ELR (cell line): Measurements from ENCODE around the gene CERS3.
"Not testable (repeated sequence)": the region's sequence is repeated elsewhere in the genome, so short reads cannot be mapped to it uniquely, and the experiment has no call there.

Experiments used
- DNase-seq: peaks from one replicate; pipeline ENCODE4 v3.0.0-alpha.2; 2015; ENCODE audit warnings: low read depth

Gene CERS3

DNA sequence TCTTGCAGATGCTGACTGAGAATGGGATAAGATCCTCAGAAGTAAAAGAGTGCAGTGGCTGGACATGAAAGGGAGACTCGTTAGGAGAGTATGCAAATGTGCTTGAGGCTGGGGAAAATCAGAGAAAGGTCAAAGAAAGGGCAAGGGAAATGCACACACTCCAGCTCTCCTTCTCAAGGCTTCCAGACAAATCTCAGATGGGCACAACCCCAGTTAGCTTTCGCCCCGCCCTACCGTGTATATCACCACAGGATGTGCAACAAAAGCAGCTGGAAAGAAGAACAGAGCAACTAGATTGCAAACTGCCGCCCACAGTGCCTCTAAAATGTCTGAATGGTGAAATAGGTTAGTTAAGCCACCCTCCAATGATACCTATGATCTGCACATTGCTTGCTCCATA is 63.9 kb downstream of the CERS3 start:
- DNase-seq: no peak

DNA sequence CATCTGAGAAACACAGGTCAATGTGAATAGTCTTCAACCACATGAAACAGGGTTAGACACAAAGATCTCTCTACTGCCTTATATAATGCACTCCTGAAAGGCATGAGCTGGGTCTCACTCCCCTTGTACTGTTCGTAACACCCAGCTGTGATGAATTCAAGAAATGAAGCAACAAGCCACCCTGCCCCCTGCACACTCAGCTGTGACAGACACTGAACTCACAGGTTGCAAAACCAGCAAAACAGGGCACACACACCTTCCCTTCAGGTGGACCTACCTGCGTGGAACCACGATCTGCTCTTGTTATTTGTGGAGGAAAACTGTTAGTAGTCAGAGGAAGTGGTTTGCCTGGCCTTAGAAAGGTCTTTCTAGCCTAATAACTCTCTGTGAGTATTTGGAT is 64.5 kb downstream of the CERS3 start:
- no peak for DNase-seq

DNA sequence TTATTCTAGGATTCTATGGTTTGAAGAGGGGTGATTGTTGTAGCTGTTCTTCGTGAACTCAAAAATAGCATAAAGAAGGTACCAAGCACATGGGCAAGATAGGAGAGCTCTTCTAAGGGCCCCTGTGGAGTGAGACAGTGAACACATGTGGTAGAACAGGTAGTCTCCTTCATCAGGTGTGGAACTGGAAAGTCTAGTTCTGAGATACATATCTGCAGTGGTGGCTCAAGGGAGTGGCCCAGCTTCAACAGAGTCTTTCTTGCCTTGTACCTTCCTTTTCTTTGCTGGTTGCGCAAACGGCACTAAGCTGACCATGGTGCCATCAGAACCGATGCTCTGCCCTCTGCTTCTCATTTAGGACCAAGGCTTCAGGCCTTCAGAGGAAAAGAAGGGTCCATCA is 65.2 kb downstream of the CERS3 start:
- no peak for DNase-seq

DNA sequence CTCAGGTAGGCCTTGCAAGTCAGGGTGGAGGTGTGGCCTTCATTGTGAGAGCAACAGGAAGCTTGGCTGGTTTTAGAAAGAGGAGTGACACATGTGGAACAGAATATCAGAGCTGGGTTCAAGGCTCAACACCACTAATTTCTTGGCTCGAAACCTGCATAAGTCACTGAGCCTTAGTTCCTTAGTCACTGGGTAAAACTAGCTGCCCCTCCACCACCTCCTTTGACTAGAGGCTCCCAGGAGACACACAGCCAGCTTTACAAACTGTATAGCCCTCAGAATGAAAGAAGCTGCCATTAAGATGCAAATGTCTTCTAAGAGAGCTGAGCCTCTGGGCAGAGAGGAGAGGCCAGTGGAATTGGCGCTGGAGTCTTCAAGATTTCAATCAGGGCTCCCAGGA is 67.7 kb downstream of the CERS3 start:
- DNase-seq: no peak

DNA sequence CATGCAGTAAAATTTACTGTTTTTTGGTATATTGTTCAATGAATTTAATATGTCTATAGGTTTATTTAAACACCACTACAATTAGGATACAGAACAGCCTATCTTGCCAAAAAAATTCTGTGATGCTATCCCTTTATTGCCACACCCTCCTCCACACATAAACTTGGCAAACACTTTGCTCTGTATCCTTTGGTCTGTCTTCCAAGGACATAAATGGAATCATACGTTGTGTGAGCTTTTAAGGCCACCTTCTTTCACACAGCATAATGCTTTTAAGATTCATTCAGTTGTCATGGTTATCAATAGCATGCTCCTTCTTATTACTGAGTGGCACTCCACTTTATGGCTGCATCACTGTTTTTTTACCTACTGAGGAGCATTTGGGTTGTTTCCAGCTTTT is 71.5 kb downstream of the CERS3 start:
- peak; percentile 8 for DNase-seq

DNA sequence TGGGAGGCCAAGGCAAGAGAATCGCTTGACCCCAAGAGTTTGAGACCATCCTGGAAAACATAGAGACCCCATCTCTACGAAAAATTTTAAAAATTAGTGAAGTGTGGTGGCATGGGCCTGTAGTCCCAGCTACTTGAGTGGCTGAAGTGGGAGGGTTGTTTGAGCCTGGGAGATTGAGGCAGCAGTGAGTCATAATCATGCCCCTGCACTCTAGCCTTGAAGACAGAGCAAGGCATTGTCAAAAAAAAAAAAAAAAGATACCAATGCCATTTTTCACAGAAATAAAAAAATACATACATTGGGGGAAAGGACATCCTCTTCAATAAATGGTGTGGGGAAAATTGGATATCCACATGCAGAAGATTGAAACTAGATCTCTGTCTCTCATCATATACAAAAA is 74.6 kb downstream of the CERS3 start:
- no peak for DNase-seq

DNA sequence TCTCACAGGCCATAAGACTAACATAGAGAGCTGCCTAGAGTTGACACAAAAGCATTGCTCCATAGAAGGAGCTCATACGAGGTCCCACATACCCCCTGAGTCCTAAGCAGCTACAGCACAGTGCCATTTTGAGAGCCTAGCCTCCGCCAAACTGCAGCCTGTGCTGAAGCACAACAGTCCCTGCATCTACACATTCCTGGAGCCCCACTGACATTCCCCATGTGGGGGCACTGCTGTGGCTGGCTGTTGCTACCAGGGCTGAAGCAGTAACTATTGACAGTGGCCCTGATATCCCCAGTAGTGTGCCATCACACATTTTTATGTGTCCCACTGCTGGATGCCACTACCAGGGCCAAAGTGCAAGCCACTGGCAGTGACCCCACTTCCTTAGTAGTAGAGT is 80.3 kb downstream of the CERS3 start:
- DNase-seq: no peak

DNA sequence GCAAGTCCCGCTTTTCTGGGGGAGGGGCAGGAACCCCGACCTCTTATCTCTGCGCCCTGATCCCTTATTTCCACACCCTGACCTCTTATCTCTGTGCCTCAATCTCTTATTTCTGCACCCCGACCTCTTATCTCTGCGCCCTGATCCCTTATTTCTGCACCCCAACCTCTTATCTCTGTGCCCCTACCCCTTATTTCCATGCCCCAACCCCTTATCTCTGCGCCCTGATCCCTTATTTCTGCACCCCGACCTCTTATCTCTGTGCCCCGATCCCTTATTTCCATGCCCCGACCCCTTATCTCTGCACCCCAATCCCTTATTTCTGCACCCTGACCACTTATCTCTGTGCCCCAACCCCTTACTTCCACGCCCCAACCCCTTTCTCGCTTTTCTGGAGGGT is 87.7 kb downstream of the CERS3 start:
- not testable (repeated sequence) for DNase-seq

DNA sequence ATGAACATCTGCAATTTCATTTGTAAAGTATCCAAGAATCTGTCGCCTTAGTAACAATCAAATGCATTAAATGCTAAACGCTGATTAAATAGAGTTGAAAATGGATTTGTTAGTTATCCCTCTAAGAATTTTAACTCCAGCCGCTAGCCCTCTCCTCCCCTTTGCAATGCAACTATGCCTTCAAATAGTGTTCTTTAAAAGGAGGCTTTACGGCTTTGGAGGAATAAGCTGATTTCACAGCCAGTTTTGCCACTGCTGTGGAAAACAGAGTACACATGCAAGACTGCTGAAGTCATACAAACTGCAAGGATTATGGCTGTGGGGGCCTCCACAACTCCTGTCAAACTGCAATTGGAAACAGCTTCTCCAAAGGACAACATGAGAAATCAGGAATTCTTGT is 89.2 kb downstream of the CERS3 start:
- no peak for DNase-seq

DNA sequence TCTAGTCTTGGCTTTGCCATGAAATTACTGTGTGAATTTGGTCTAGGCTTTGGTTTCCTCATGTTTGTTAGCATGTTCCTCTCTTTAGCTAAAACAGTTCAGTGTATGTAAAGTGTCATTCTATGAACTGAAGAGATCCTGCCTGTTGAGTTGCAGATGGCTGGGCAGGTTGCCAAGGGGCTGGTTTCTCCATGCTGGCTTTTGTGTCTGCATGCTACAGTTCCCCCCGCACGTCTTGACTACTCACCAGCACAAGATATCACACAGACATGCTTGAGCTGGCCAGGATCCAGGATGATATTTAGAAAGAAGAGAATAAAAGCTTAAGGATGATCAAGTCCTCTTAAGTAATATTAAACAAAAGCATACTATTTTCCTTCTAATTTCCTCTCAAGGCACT is 90.2 kb downstream of the CERS3 start:
- peak; percentile 1 for DNase-seq

DNA sequence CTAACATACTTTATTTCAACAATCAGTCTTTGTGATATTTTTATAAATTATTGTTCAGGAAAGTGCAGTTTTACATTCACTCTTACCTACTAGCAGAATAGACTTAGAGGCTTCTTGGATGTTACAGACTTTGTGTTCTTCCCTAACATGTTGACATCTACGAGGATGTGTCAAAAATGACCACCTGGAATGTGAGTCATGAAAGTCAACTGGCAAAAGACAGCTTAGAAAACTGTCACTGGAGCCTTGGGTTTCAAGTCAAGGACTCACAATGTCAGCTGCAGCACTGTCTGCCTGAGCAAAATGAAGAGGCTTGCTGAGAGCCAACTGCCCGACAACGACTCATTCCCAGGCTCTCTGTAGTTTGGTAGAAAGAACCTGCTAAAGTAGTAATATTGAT is 91.5 kb downstream of the CERS3 start:
- no peak for DNase-seq

DNA sequence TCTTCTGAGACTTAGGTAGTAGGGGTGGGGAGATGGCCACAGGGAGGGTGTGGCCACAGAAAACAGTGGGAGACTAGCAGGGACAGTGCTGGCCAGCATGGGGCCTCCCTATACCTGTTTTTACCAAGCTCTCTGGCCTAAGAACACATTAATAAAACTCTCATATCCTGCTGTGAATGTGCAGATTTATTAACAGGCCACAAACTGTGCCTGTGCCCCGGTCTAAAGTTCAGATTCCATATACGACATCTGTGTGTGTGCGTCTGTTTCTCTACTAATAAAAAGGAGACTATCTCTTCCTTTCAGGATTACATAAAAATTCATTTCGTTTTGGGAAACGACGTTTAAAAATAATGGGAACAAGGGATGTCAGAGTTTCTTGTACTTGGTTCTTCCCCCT is 94.2 kb downstream of the CERS3 start:
- no peak for DNase-seq

DNA sequence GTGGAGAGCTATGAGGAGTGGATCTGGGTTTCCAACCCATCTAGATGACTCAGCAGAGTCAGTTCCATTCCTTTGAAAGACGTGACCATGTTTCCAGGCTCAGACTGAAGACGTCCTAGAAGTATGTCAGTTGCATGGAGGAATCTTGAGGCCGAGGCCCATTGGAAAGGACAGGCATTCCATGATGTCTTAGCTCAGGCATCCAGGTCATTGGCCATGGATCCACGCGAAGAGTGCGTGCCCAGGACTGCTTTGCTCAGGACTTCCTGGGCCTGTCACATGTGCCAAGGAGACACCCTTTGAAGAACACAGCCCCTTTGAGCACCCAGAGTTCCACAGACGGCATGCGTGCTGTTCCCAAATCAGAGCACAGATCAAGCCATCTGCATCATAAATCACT is 94.7 kb downstream of the CERS3 start:
- no peak for DNase-seq

DNA sequence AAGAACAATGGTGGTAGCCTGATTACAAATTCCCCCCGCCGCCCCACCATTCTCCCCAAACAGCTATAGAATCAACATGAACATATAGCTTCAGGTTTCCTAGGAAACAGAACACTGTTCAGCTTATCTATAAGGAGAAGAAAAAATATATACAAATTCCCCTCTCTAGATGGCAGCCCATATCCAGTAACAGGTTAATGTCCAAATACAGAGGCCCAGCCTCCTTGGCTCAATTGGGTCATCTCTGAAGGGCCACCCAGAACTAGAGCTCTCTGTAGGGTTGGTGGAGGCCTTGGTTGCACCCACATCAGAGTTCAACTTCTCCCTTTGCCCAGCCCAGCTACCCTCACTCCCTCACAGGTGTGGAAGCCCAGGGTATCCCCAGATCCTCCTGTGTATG is 95.4 kb downstream of the CERS3 start:
- no peak for DNase-seq

DNA sequence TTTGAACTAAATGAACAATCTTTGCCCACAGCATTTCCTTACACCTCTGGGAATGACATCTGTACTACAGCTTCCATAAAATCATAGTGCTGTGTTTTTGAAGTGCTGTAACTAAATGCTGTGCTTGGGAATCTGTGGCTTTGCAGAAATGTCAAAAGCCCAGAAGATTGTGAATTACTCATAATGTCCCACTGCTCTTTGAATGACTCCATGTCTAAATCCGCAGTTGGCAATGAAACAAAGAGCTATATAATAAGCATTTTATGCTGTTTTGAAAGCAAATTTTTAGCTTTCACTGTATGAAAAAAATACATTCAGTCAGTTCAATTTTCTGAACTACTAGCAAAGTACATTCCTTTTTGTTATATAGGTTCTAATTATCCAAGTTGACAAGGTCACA is 98.3 kb downstream of the CERS3 start:
- DNase-seq: no peak

DNA sequence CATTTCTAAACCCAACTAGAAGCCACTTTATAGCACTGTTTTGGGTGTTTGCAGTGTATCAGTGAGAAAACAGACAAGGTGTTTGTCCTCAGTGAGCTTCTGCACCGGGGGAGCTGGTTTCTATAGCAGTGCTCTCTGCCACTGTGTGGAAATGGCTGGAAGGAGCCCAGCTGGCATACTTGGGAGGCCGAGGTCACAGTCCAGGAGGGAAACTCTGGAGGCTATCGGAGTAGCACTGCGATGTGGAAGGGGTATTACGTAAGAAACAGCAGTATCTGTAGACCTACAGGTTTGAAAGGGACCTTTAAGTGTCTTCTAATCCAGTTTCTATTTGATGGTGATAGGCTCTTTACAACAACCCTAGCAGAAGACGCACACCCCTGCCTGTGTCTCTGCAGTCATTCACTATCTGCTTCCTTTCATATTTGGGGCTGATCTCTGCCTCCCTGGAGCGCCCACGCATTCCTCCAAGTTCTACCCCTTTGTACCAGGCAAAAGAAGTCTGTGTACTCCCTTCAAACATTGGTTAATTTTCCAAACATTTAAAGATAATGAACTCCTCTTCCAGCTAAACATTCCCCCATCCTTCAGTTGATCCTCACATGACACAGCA is 99.5 kb downstream of the CERS3 start:
- DNase-seq: no peak

DNA sequence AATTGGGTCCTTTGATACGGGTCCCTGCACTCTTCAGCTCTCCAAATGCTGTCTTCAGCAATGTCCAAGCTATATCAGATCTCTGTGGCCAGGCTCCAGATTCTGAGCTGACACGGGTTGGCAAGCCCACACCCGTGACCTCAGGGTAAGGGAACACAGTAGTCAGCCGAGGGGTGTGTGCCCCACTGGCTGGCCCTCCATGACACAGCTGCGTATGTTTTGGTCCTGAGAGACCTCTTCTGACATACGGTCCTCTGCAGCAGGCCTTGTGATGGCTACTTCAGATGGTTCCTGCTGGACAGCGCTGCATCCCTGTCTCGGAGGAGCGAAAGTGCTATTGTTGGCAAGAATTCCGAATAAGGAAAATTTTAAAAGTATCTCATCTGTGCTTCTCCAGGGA is 101.8 kb downstream of the CERS3 start:
- DNase-seq: no peak

DNA sequence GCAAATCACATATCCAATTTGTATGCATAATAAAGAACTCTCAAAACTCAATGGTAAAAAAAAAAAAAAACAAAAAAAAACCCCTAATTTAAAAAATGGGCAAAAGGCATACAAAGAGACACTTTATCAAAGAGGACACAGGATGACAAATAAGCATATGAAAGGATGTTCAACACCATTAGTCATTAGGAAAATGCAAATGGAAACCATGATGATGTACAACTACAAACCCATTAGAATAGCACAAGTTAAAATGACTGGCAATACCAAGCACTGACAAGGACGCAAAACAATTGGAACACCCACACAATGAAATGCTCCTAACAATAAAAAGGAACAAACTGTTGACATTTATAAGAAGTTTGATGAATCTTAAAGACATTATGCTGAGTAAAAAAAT is 123.6 kb downstream of the CERS3 start:
- no peak for DNase-seq

DNA sequence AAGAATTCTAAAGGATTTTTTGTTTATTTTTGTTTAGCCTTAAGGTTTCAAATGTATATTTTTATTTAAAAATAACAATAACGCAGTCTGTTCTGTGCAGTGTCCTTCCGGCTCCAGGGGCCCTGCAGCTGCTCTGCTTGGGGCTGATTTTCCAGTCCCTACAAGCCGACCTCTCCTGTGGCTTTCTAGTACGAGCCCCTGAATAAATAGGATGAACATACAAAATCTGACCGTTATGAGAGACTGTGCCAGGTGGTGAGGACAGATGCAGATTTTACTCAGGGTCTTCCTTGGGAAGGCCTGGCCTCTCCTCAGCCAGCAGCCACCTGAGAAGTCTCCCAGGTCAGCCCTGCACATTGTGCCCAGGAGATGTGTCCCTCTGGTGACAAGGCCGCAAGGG is 127.8 kb downstream of the CERS3 start:
- DNase-seq: no peak

DNA sequence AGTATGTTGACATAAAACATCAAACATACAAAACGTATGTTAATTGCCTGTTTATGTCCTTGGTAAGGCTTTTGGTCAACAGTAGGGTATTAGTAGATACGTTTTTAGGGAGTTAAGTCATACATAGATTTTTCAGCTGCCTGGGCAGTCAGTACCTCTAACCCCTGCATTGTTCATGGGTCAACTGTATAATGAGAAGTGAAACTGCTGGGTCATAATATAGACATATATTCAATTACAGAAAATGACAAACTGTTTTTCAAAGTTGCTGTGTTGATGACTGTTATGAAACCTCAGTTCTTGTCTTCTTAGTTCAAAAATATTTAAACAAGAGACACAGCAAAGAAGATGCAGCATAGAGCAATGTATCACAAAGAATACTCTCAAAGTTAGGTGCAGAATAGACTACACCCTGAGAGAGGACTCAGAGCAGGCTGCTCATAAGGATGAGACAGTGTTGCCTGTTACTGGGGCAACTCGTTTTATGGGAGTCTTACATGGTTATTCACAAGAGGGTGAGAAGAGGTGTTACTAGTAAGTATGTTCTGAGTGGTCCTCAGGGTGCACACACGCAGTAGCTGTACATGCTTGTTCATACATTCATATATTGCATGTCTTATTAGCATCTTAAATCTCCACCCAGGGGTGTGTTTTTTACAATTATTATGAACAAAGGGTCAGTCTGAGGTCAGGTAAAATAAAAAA is 133.9 kb downstream of the CERS3 start:
- no peak for DNase-seq

DNA sequence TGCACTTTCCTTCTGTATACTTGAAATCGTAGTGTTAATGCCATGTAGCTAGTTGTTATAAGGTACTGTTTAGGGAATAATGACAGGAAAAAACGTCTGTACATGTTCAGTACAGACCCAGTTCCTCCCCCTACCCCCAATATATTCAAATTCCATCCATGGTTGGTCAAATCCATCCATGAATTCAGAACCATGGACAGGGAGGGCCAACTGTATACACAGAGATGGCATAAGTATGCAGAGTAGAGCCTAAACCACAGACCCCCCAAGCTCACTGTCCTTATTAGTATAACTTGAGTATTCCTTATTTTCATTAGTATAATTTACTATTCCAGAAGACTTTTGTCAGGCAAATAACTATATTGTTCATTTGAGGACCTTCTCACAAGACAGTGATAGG is 135.7 kb downstream of the CERS3 start:
- DNase-seq: no peak

DNA sequence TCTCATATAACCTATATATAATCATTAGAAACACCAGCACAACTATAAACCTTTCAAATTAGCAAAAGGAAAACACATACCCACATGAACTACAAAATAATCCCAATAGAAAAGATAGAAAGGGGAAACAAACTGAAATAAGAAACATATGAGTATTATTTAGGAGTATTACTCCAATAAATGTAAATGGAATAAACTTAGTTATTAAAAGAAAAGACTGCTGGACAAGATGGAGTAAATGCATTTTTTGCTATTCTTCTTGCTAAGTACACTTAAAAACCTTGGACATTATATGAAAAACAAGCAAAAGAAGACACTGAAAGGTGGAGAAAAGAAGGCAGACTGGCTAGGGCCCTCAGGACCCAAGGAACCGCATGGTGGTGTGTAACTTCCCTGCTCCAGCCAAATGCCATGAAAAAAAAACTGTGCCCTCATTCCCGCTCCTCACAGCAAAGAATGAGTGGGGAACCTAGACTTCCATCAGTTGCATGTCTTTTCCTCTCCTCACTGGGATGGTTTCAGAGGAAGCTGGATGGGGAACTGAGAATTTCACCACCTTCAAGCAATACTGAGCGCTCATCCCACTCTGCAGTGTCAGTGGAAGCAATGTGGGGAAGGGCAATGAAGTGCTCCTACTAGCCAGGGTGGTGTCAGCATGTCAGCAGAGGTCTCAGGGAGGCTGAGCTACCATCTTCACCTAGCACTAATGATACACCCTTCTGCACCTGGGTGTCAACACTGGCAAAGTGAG is 143.3 kb downstream of the CERS3 start:
- DNase-seq: no peak

DNA sequence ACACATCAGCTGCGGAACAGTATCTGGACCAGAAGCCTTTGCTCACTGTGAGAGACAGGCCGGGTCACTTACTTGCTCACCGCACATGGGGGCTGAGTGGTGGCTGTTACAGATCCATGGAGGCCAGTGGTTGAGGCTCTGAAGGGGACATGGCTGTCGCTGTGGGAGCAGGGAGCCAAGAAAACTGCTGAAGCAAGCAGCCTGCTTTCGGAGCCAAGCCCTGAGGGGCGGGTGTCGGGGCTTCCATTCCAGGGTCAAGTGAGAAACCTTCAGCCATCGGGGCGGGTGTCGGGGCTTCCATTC is 144.7 kb downstream of the CERS3 start:
- DNase-seq: no peak
